OCI-LY3 (cell line): ENCODE results near the gene NMNAT1.

Source experiments
- H2AFZ ChIP-seq: fragments of 200-600, 300-600 bp; shearing (Covaris generic); 2 replicates; pipeline ENCODE4 v1.6.0; 2014; ENCODE audit warnings: antibody characterized with exemption, low read depth, low read length
- H3K27ac ChIP-seq: fragments of 200-600, 300-600 bp; sonication (generic); 2 replicates; pipeline ENCODE4 v1.5.1; 2014; ENCODE audit warnings: mild to moderate bottlenecking, low read length, moderate library complexity, mixed read lengths
- H3K27me3 ChIP-seq: fragments of 200-600, 300-600 bp; sonication (generic); 2 replicates; pipeline ENCODE4 v1.6.1; 2014; ENCODE audit warnings: low read depth, low read length, mixed read lengths
- H3K36me3 ChIP-seq: fragments of 200-600, 300-600 bp; sonication (generic); replicated peaks from 2 replicates; pipeline ENCODE3; 2014; ENCODE audit warnings: low read depth, low read length, mixed read lengths
- H3K4me1 ChIP-seq: fragments of 300-600, 200-600 bp; sonication (generic); 2 replicates; pipeline ENCODE4 v1.6.1; 2014; ENCODE audit warnings: low read length, mixed read lengths
- H3K4me2 ChIP-seq: fragments of 200-600, 300-600 bp; sonication (generic); 2 replicates; pipeline ENCODE4 v1.6.1; 2014; ENCODE audit warnings: low read length, mixed read lengths
- H3K4me3 ChIP-seq: fragments of 300-600, 200-600 bp; sonication (generic); 2 replicates; pipeline ENCODE4 v1.5.1; 2014; ENCODE audit warnings: antibody characterized with exemption, mild to moderate bottlenecking, low read length, moderate library complexity
- H3K79me2 ChIP-seq: fragments of 300-600, 200-600 bp; shearing (Covaris generic); 2 replicates; pipeline ENCODE4 v1.6.1; 2014; ENCODE audit warnings: mild to moderate bottlenecking, low read length, mixed read lengths
- H3K9ac ChIP-seq: fragments of 300-600, 200-600 bp; shearing (Covaris generic); 2 replicates; pipeline ENCODE4 v1.6.0; 2014; ENCODE audit warnings: mild to moderate bottlenecking, low read length, moderate library complexity
- H3K9me3 ChIP-seq: fragments of 200-600, 300-600 bp; shearing (Covaris generic); 2 replicates; pipeline ENCODE4 v1.6.1; 2014; ENCODE audit warnings: low read length, mixed read lengths; ENCODE audit not compliant: insufficient read depth
- H4K20me1 ChIP-seq: fragments of 200-600, 300-600 bp; sonication (generic); 2 replicates; pipeline ENCODE4 v1.6.1; 2016; ENCODE audit warnings: low read length, mixed read lengths; ENCODE audit not compliant: insufficient read depth
- EZH2phosphoT487 ChIP-seq: fragments of 200-600 bp; shearing (Covaris generic); IDR thresholded peaks from 2 replicates; pipeline ENCODE4 v1.6.1; 2018; ENCODE audit warnings: antibody characterized with exemption, mixed run types, low read depth
- TF ChIP-seq, protein P1 (sequence below): fragments of 200-600, 300-600 bp; sonication (generic); IDR thresholded peaks from 2 replicates; pipeline ENCODE4 v1.5.1; 2014; ENCODE audit warnings: antibody characterized with exemption, low read length, low read depth

Gene NMNAT1

DNA sequence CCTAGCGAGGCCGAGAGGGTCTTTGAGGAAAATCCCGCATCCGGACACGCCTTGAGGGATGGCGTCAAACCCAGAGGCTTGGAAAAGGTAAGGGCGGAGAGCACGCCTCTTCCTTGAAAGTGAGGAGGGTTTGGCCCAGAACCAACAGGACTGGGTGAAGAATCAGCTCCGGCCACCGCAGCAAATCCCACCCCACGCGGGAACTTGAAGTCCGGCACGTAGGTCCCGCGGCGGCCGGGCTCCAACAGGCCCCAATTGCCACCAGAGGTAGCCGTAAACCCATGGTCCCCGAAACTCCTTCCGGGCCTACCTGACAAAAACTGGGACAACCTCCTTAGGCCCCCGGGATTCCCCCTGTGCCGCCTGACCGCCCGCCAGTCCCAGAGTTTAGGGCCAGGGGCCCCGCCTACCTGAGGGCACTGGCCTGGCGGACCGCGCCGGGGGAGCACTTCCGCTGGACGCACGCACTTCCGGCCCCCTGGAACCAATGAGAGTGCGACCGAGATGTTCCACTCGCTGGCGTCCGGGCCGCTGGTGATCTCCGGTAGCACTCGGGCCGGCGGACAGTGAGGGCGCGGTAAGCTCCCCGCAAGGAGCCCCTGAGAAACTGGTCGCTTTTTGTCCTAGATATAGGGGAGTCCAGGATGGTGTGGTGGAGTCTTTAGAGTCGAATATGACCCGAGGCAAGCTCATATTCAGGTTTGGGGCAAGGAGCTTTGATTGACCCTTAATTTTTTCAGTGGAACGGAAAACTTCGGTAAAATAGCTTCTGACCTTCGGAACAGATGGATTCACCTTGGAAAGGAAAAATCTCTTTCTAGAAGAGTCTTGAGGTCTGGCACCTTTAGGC, at the start of gene NMNAT1, which contains the start of gene LZIC:
TSS of gene NMNAT1 (plus strand) at position 537 of the 850 bp plus-strand sequence. CDS start 28,599 bp downstream, outside the sequence.
TSS of gene LZIC (minus strand) at position 453 of the 850 bp plus-strand sequence. CDS start 6,772 bp downstream, outside the sequence.
- peak within 1 kb of the TSS; percentile 99 for H3K9ac ChIP-seq
- no peaks in the 10 kb centered on the region for H3K4me1 ChIP-seq
- H3K9me3 ChIP-seq, result no peaks in the 10 kb centered on the region
- H3K79me2 ChIP-seq, result peaks cover 10% of the 10 kb centered on the region
- H3K27me3 ChIP-seq, result no peaks in the 10 kb centered on the region
- H2AFZ ChIP-seq, result peak within 1 kb of the TSS; percentile 96
- TF ChIP-seq EZH2phosphoT487, result no peak
- TF ChIP-seq, protein P1, sequence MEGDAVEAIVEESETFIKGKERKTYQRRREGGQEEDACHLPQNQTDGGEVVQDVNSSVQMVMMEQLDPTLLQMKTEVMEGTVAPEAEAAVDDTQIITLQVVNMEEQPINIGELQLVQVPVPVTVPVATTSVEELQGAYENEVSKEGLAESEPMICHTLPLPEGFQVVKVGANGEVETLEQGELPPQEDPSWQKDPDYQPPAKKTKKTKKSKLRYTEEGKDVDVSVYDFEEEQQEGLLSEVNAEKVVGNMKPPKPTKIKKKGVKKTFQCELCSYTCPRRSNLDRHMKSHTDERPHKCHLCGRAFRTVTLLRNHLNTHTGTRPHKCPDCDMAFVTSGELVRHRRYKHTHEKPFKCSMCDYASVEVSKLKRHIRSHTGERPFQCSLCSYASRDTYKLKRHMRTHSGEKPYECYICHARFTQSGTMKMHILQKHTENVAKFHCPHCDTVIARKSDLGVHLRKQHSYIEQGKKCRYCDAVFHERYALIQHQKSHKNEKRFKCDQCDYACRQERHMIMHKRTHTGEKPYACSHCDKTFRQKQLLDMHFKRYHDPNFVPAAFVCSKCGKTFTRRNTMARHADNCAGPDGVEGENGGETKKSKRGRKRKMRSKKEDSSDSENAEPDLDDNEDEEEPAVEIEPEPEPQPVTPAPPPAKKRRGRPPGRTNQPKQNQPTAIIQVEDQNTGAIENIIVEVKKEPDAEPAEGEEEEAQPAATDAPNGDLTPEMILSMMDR, result no peak
- H3K36me3 ChIP-seq, result no peaks in the 10 kb centered on the region
- no peaks in the 10 kb centered on the region for H4K20me1 ChIP-seq
- peak within 1 kb of the TSS; percentile 92 for H3K4me2 ChIP-seq
- peak within 1 kb of the TSS; percentile 78 for H3K27ac ChIP-seq
- H3K4me3 ChIP-seq, result peak within 1 kb of the TSS; percentile 95

DNA sequence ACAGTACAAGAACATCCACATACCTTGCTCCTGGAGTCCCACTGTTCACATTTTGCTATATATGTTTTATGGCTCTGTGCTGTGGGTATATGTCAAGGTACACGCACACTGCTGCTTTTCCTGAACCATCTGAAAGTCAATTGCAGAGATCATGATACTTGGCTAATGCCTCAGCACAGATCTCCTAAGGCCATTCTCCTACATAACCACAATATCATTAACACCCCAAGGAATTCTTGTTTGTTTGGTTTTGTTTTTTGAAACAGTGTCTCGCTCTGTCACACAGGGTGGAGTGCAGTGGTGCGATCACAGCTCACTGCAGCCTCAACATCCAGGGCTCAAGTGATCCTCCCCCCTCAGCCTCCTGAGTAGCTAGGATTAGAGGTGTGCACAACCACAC, 49.2 kb upstream of the NMNAT1 start:
- H3K4me2 ChIP-seq, result no peak overlapping the region
- peaks cover 4% of the 10 kb centered on the region for H3K4me1 ChIP-seq
- no peak for TF ChIP-seq EZH2phosphoT487
- TF ChIP-seq, protein P1, result no peak
- H3K9me3 ChIP-seq, result no peaks in the 10 kb centered on the region
- no peaks in the 10 kb centered on the region for H3K36me3 ChIP-seq
- no peak overlapping the region for H3K4me3 ChIP-seq
- no peaks in the 10 kb centered on the region for H4K20me1 ChIP-seq
- H3K27me3 ChIP-seq, result no peaks in the 10 kb centered on the region
- no peak overlapping the region for H3K9ac ChIP-seq
- H3K27ac ChIP-seq, result no peak overlapping the region
- H3K79me2 ChIP-seq, result no peaks in the 10 kb centered on the region
- no peak overlapping the region for H2AFZ ChIP-seq

DNA sequence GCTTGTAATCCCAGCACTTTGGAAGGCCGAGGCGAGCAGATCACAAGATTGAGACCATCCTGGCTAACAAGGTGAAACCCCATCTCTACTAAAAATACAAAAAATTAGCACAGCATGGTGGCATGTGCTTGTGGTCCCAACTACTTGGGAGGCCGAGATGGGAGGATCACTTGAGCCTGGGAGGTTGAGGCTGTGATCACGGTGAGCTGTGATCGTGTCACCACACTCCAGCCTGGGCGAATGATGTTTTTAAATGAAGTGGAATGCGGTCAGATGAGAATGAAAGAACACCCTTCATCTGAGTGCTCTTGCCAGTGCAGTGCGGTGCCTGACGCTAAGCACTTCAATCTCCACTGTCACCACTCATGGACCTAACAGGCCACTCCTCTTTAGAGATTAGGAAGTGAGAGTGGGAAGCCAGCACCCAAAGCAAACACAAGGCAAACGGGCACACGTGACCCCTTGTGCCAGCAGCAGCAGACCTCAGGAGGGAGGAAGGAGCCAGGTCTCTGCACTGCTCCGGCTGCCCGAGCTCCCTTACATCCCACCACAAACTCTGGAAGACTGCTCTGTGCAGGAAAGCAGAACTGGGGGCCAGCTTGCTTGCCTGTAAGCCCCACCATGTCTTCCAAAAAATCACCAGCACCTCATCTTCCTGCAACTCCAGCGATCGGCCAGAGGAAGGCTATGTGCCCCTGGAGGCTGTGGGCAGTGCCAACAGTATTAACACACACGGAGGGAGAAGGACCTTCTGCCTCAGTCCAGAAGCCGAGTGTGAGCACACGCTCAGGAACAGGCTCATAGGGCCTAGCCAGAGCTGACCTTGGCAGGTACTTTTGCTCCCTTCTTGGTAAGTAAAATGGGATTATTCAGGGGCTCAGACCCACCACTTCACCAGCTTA, 42.9 kb upstream of the NMNAT1 start:
- Histone ChIP-seq H3K79me2 (no peaks in the 10 kb centered on the region), H3K4me2 (peak overlapping the region; percentile 74), H3K27me3 (no peaks in the 10 kb centered on the region), H4K20me1 (no peaks in the 10 kb centered on the region), H3K9me3 (no peaks in the 10 kb centered on the region), H3K27ac (no peak overlapping the region), H3K4me1 (peaks cover 36% of the 10 kb centered on the region), H2AFZ (peak overlapping the region; percentile 0; the same call in 1 of the 2 replicates), H3K36me3 (no peaks in the 10 kb centered on the region), H3K9ac (peak overlapping the region; percentile 40; the same call in 1 of the 2 replicates), H3K4me3 (peak overlapping the region; percentile 60)
- TF ChIP-seq, protein P1, result no peak
- no peak for TF ChIP-seq EZH2phosphoT487
